Endothelial cell (in vitro differentiated cells): ENCODE measurements around the gene PAPPA2. TPM values are rescaled to one million over a fixed set of nuclear protein-coding genes. Genes with fewer than 3 reads are reported as not detected.

Experiments used
- DNase-seq: peaks from one replicate; pipeline ENCODE4 v3.0.0; 2021; ENCODE audit warnings: low spot score
- H3K27ac Mint-ChIP-seq: one replicate; pipeline ENCODE4 v1.8.0; 2021; ENCODE audit warnings: mixed read lengths, inconsistent platforms; ENCODE audit not compliant: unreplicated experiment
- H3K27me3 Mint-ChIP-seq: one replicate; pipeline ENCODE4 v1.8.0; 2021; ENCODE audit warnings: mild to moderate bottlenecking, moderate library complexity, mixed read lengths, inconsistent platforms; ENCODE audit not compliant: unreplicated experiment
- H3K36me3 Mint-ChIP-seq: one replicate; pipeline ENCODE4 v1.8.0; 2021; ENCODE audit warnings: mild to moderate bottlenecking, low read depth, mixed read lengths, inconsistent platforms; ENCODE audit not compliant: unreplicated experiment
- H3K4me1 Mint-ChIP-seq: one replicate; pipeline ENCODE4 v1.8.0; 2021; ENCODE audit warnings: mild to moderate bottlenecking, mixed read lengths, inconsistent platforms; ENCODE audit not compliant: unreplicated experiment
- H3K4me3 Mint-ChIP-seq: one replicate; pipeline ENCODE4 v1.8.0; 2021; ENCODE audit warnings: mild to moderate bottlenecking, mixed read lengths, inconsistent platforms; ENCODE audit not compliant: unreplicated experiment
- H3K9me3 Mint-ChIP-seq: one replicate; pipeline ENCODE4 v1.8.0; 2021; ENCODE audit warnings: mixed read lengths, inconsistent platforms; ENCODE audit not compliant: unreplicated experiment
- total RNA-seq: library from RNA; stranded (reverse); fragmentation: NEBNext Ultra II Directional; extraction: Animal tissue kit (Norgen Biotek cat#: 25700); gene quantifications from one replicate; pipeline ENCODE4 v1.2.1, GENCODE V29; 2021; ENCODE audit not compliant: unreplicated experiment
- TF ChIP-seq, protein P1 (sequence below): fragments of 200-600 bp; sonication (generic); IDR thresholded peaks from one replicate; pipeline ENCODE4 v1.5.0; 2021; ENCODE audit warnings: antibody characterized with exemption; ENCODE audit not compliant: unreplicated experiment

PAPPA2 gene
- total RNA-seq, 1 donor from 2014 or later: 0.33 TPM

DNA sequence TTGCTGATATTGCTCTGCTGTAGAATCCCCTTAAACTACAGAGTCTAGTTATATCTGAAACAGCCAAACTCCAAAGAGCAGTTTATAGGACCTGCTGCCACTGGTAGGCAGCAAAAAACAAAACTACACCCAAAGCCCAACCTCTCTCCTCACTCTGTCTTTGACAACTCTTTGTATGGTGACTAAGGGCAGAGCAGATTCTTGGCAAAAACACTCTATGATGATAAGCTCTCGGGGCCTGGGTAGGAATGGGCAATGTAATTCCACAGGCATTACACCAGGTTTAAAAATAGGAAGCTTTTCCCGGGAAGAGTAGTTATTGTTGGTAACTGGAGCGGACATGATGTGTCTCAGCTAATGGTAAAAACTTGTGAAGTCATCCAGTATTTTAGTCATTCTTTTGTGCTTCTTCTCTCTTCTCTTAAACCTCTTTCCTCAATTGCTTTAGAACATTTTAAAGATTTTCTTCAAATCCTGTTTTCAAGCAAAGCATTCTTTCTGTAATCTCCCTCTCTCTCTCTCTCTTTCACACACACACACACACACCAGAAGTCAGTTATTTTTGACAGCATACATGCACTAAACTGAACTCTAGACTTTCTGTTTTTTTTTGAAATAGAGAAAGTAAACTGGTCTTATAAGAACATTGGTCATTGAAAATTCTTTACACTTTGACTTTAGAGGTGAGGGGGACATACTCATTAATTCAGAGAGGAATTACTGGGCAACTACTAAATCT lies 193.5 kb downstream of the PAPPA2 start:
- DNase-seq: no peak

DNA sequence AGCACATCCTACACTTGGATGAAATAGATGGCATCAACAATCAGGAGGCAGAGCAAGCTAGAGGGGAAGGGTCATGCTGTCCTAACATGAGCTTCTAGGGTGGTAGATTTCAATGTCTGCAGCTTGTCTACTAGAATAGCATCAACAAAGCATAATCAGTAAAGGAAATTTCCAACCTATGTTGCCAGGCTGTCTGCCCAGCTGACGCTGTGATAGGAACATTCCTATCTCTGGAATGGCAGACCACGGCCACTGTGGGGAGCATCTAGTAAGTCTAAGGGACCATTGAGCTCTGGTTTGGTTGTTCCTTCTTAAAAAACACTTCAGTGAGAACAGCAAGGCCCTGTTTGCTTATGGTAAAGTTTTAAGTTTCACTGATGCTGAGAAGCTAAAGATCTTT lies 206.8 kb downstream of the PAPPA2 start:
- Mint-ChIP-seq H3K27ac (no peak overlapping the region), H3K36me3 (no peaks in the 10 kb centered on the region), H3K27me3 (no peaks in the 10 kb centered on the region), H3K9me3 (no peaks in the 10 kb centered on the region), H3K4me1 (no peaks in the 10 kb centered on the region), H3K4me3 (no peak overlapping the region)
- DNase-seq: no peak
- TF ChIP-seq, protein P1, sequence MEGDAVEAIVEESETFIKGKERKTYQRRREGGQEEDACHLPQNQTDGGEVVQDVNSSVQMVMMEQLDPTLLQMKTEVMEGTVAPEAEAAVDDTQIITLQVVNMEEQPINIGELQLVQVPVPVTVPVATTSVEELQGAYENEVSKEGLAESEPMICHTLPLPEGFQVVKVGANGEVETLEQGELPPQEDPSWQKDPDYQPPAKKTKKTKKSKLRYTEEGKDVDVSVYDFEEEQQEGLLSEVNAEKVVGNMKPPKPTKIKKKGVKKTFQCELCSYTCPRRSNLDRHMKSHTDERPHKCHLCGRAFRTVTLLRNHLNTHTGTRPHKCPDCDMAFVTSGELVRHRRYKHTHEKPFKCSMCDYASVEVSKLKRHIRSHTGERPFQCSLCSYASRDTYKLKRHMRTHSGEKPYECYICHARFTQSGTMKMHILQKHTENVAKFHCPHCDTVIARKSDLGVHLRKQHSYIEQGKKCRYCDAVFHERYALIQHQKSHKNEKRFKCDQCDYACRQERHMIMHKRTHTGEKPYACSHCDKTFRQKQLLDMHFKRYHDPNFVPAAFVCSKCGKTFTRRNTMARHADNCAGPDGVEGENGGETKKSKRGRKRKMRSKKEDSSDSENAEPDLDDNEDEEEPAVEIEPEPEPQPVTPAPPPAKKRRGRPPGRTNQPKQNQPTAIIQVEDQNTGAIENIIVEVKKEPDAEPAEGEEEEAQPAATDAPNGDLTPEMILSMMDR: no peak

More for the DNA sequence above, 193.5 kb downstream of the PAPPA2 start:
- no peak overlapping the region for H3K4me3 Mint-ChIP-seq
- H3K27ac Mint-ChIP-seq: no peak overlapping the region
- H3K4me1 Mint-ChIP-seq: no peaks in the 10 kb centered on the region
- H3K27me3 Mint-ChIP-seq: peaks cover 1% of the 10 kb centered on the region
- H3K9me3 Mint-ChIP-seq: no peaks in the 10 kb centered on the region
- TF ChIP-seq, protein P1: no peak
- no peaks in the 10 kb centered on the region for H3K36me3 Mint-ChIP-seq

DNA sequence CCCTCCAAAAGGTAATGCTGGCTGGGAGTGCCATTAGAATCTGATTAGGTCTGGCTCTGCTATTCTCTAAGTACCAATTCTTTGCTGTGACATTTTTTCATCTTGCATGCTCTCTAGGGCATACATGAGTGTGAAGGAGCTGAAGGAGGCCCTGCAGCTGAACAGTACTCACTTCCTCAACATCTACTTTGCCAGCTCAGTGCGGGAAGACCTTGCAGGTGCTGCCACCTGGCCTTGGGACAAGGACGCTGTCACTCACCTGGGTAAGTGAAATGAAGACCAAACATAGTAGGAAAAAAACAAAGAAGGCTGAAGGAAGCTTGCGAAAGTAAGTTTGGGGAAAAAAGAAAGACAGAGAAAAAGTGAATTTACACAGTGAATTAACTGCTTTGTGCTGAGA lies 207.9 kb downstream of the PAPPA2 start:
- H3K9me3 Mint-ChIP-seq: no peaks in the 10 kb centered on the region
- no peak overlapping the region for H3K27ac Mint-ChIP-seq
- H3K4me3 Mint-ChIP-seq: no peak overlapping the region
- H3K27me3 Mint-ChIP-seq: no peaks in the 10 kb centered on the region
- DNase-seq: no peak
- H3K4me1 Mint-ChIP-seq: no peaks in the 10 kb centered on the region
- TF ChIP-seq, protein P1: no peak
- H3K36me3 Mint-ChIP-seq: no peaks in the 10 kb centered on the region

DNA sequence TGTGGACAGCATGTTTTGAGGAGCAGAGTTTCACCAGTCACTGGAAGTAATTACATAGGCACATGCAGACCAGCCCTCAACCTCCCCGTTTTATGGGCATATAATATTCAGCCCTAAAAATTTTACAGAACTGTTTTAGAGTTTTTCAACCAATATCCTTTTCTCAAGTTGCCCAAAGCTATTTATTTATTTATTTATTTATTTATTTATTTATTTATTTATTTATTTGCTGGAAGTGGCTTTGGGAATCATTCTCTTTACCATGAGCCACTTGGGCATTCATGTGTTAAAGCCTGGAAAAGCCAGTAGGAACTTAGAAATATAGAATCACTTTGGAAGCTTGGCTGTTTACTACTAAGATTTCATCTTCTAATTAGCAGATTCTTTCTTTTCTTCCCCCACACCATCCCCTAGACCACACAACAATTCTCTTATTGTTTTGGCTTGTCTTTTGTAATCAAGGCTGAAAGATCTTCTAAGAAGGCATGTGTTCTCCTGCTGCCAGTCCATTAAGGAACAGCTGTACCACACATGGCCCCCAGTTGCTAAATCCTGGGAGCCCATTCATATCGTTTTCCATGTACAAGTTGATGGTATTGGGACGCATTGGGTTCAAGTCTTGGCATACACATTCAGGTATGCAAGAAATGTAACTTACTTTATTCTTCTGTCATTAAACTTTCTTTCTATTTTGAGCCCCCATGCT lies 220.0 kb downstream of the PAPPA2 start:
- DNase-seq: no peak
- Mint-ChIP-seq H3K36me3 (no peaks in the 10 kb centered on the region), H3K27ac (no peak overlapping the region), H3K4me1 (no peaks in the 10 kb centered on the region), H3K4me3 (no peak overlapping the region), H3K27me3 (no peaks in the 10 kb centered on the region), H3K9me3 (no peaks in the 10 kb centered on the region)
- TF ChIP-seq, protein P1: no peak
